A673 (cell line): ENCODE results near the gene ASMT. TPM values are rescaled to one million over a fixed set of nuclear protein-coding genes. Genes with fewer than 3 reads are reported as not detected.

Experiments
- BruUV-seq: library from RNA; stranded (reverse); fragments of 400-500 nt; replicated peaks from 2 replicates; lab custom pipeline; 2021; lab: Mats Ljungman, UMichigan
- CTCF ChIA-PET: fragments of 300-600 bp; sonication (Branson Sonifier 250); formaldehyde crosslinking; loops from one replicate; lab custom pipeline; 2022; ENCODE audit warnings: antibody characterized with exemption; lab: Charles Lee
- POLR2A ChIA-PET: fragments of 300-600 bp; sonication (Branson Sonifier 250); formaldehyde crosslinking; loops from one replicate; lab custom pipeline; 2022; ENCODE audit warnings: antibody characterized with exemption; ENCODE audit not compliant: low non-redundant PET; lab: Charles Lee
- DNase-seq: peaks from one replicate; pipeline ENCODE4 v3.0.0-alpha.2; 2015; ENCODE audit warnings: low spot score
- H3K27ac ChIP-seq: fragments of 200-600 bp; sonication (generic); 2 replicates; pipeline ENCODE4 v1.5.1; 2016; ENCODE audit warnings: mixed run types, low read depth, mild to moderate bottlenecking, mixed read lengths, antibody characterized with exemption, low read length; ENCODE audit not compliant: poor library complexity, severe bottlenecking
- H3K27me3 ChIP-seq: fragments of 200-600 bp; sonication (generic); replicated peaks from 2 replicates; pipeline ENCODE4 v1.6.1; 2017; ENCODE audit warnings: mixed run types, low read depth, mild to moderate bottlenecking, mixed read lengths, antibody characterized with exemption, low read length; ENCODE audit not compliant: insufficient read depth, poor library complexity
- H3K36me3 ChIP-seq: fragments of 200-600 bp; sonication (generic); 2 replicates; pipeline ENCODE4 v1.6.1; 2016; ENCODE audit warnings: mixed run types, mild to moderate bottlenecking, mixed read lengths, antibody characterized with exemption, low read length; ENCODE audit not compliant: insufficient read depth, poor library complexity, severe bottlenecking
- H3K4me1 ChIP-seq: fragments of 200-600 bp; sonication (generic); 2 replicates; pipeline ENCODE4 v1.6.1; 2017; ENCODE audit warnings: mixed run types, mild to moderate bottlenecking, mixed read lengths, antibody characterized with exemption, low read length; ENCODE audit not compliant: insufficient read depth, poor library complexity, severe bottlenecking
- H3K4me3 ChIP-seq: fragments of 200-600 bp; sonication (generic); 2 replicates; pipeline ENCODE4 v1.5.1; 2016; ENCODE audit warnings: low read depth, mixed run types, mild to moderate bottlenecking, mixed read lengths, low read length; ENCODE audit not compliant: poor library complexity, severe bottlenecking
- H3K9me3 ChIP-seq: fragments of 200-600 bp; sonication (generic); 2 replicates; pipeline ENCODE4 v1.6.1; 2016; ENCODE audit warnings: mixed run types, low read depth, mild to moderate bottlenecking, mixed read lengths, antibody characterized with exemption, low read length; ENCODE audit not compliant: poor library complexity, severe bottlenecking
- CTCF ChIP-seq: fragments of 300-800, 200-600 bp; sonication (generic); conservative IDR thresholded peaks from 2 replicates; pipeline ENCODE4 v1.5.1; 2017; ENCODE audit warnings: low read depth, mild to moderate bottlenecking, antibody characterized with exemption, low read length, moderate library complexity, mixed read lengths
- EZH2 ChIP-seq: fragments of 200-600 bp; sonication (generic); IDR thresholded peaks from 2 replicates; pipeline ENCODE4 v1.6.1; 2017; ENCODE audit warnings: borderline replicate concordance, low read depth, mild to moderate bottlenecking, mixed read lengths, antibody characterized with exemption, low read length; ENCODE audit not compliant: poor library complexity, severe bottlenecking
- intact Hi-C: fragments of 100-400 bp; cut with micrococcal nuclease; formaldehyde crosslinking; loops from one replicate; pipeline ENCODE4 v1.10.0; 2022; ENCODE audit not compliant: unreplicated experiment
- total RNA-seq: library from RNA; stranded (reverse); gene quantifications from 2 replicates; pipeline ENCODE4 v1.2.3, GENCODE V29; 2021

Gene ASMT
- total RNA-seq, 1 experiment from 2014 or later: not detected

DNA sequence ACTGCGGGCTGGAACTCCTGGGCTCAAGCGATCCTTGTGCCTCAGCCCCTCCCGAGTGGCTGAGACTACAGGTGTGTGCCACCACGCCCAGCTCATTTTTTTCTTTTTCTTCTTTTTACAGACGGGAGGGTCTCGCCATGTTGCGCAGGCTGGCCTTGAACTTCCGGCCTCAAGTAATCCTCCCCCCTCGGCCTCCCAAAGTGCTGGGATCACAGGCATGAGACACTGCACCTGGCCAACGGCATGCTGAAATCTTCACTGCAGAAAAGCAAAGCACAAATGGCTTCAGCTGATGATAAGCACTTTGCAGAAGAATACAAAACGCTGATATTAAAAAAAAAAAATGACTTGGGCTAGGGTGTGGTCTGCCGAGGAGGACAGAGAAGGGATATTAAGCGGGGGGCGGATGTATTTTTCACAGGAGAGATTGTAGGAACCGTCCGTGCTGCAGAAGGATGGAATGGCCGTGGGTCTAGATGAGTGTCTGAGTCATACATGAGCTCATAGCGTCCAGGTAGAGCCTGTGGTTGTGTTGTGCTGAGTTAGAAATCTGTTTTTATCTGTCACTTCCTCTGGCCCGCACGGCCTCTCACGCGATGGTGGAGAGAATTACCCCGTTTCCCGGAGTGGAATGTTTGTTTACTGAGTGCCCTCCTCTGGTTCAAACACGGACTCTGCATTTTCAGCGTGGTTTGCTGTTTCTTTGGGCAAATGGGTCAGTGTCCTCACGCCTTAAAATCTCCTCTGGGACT lies 32.0 kb upstream of the ASMT start:
- intact Hi-C loops: no loop called here
- Histone ChIP-seq H3K27me3 (no peaks in the 10 kb centered on the region), H3K4me3 (no peak overlapping the region), H3K4me1 (no peaks in the 10 kb centered on the region), H3K9me3 (no peaks in the 10 kb centered on the region), H3K36me3 (no peaks in the 10 kb centered on the region), H3K27ac (no peak overlapping the region)
- no peak for TF ChIP-seq CTCF
- no peak for TF ChIP-seq EZH2
- peak; percentile 39 for DNase-seq
- ChIA-PET CTCF (no interaction called here), POLR2A (no interaction called here)
- no TSS peak for BruUV-seq

- H3K4me1 ChIP-seq: no peaks in the 10 kb centered on the region
- no peak overlapping the region for H3K4me3 ChIP-seq
- POLR2A ChIA-PET: no interaction called here
- intact Hi-C loops: no loop called here
- no peak overlapping the region for H3K27ac ChIP-seq
- no peaks in the 10 kb centered on the region for H3K27me3 ChIP-seq
- CTCF ChIA-PET: no interaction called here
- no peaks in the 10 kb centered on the region for H3K36me3 ChIP-seq
- H3K9me3 ChIP-seq: no peaks in the 10 kb centered on the region
- TF ChIP-seq CTCF: no peak
- TF ChIP-seq EZH2: no peak
- no TSS peak for BruUV-seq
- no peak for DNase-seq
Measured at GRCh38 chrX:1584237-1585011, 30.4 kb upstream of the ASMT start.

DNA sequence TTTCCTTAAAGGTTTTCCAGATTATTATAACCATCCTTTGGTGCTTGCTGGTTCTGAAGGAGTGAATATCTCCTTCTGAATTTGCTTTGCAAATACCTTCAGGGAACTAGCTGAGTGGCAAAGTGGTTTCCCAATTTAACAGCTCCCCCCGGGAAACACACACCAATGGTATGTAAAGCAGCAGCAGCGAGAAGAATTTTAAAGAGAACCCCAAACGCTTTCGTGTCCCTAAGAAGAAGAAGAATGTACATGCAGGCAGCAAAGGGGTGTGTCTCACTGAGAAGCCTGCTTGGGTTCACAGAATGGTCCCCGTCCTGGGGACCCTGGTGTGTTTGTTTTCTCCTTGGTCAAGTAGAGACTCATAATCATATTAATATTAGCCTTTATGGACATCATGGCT lies 27.7 kb upstream of the ASMT start:
- Histone ChIP-seq H3K9me3 (no peaks in the 10 kb centered on the region), H3K36me3 (no peaks in the 10 kb centered on the region), H3K27me3 (no peaks in the 10 kb centered on the region), H3K27ac (no peak overlapping the region), H3K4me1 (no peaks in the 10 kb centered on the region), H3K4me3 (no peak overlapping the region)
- no peak for TF ChIP-seq EZH2
- no peak for TF ChIP-seq CTCF
- no TSS peak for BruUV-seq
- intact Hi-C loops: no loop called here
- no peak for DNase-seq
- ChIA-PET CTCF (no interaction called here), POLR2A (no interaction called here)
